ENCODE results near the gene HMCN2. TPM values are rescaled to one million over a fixed set of nuclear protein-coding genes. Genes with fewer than 3 reads are reported as not detected.

HMCN2 gene
- total and polyA plus RNA-seq, 2 donors (not counting 3 experiments of a cell fraction or from before 2014, with no cell fraction given) = 0.04 to 0.24 TPM

DNA sequence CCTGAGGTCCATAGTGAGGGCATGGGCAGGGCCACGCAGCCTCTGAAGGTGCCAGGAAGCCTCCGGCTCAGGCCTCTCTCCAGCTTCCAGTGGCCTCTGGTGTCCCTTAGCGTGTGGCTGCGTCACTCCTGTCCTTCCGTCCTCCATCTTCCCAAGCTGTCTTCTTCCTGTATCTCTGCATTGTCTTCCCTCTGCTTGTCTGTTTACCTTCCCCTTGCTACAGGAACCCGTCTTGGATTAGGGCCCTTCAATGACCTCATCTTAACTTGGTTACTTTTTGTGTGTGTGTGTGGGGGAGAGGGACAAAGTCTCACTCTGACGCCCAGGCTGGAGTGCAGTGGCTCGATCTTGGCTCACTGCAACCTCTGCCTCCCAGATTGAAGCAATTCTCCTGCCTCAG, 193.6 kb downstream of the HMCN2 start:
- H2AFZ ChIP-seq (ENCODE audit: low read depth, low read length) = no peak overlapping the region
- intact Hi-C loops (cut with micrococcal nuclease) = no loop called here
- no peaks in the 10 kb centered on the region for H4K20me1 ChIP-seq (replicated peaks; ENCODE audit: control insufficient read depth, extremely low read depth, insufficient read depth, low read length)
- no TSS peak for BruUV-seq (replicated peaks)
- H3K79me2 ChIP-seq (ENCODE audit: control insufficient read depth, insufficient read depth, low read length) = no peaks in the 10 kb centered on the region
- CTCF ChIA-PET = interaction anchor here (0.8 to 10.3 kb wide), 6 partner anchors 9 to 242 kb away, joined by 3 to 163 read pairs (median 12); no protein-coding TSS in a partner anchor
- H3K9me1 ChIP-seq (replicated peaks; ENCODE audit: control insufficient read depth, extremely low read depth, insufficient read depth, low read length) = no peaks in the 10 kb centered on the region
- no peak overlapping the region for H3K27ac ChIP-seq (ENCODE audit: insufficient read depth, low read depth, low read length)
- no peak overlapping the region for H3K4me2 ChIP-seq (ENCODE audit: insufficient read depth, low read length)
- H3K4me1 ChIP-seq (ENCODE audit: control insufficient read depth, extremely low read depth, insufficient read depth, low read length) = peaks cover under 1% of the 10 kb centered on the region
- TF ChIP-seq, protein P1, sequence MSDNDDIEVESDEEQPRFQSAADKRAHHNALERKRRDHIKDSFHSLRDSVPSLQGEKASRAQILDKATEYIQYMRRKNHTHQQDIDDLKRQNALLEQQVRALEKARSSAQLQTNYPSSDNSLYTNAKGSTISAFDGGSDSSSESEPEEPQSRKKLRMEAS (IDR thresholded peaks at IDR 0.05; ENCODE audit: insufficient read depth, insufficient read length) = no peak
- TF ChIP-seq EZH2 (IDR thresholded peaks at IDR 0.05; ENCODE audit: borderline replicate concordance, low read depth, low read length, severe bottlenecking) (no peak), JUN (IDR thresholded peaks at IDR 0.05; ENCODE audit: borderline replicate concordance, insufficient read depth, insufficient read length, low read depth) (no peak)
- no peaks in the 10 kb centered on the region for H3K9me3 ChIP-seq (replicated peaks; ENCODE audit: control insufficient read depth, insufficient read depth, low read length)
- no peak for DNase-seq (ENCODE audit: low read depth, low spot score)
- no peak for FAIRE-seq
- dilution Hi-C loops (cut with MboI; ENCODE audit: extremely low pct_ligation_motif_present, low sequenced_read_pairs) = no loop called here
- no peaks in the 10 kb centered on the region for H3K27me3 ChIP-seq (ENCODE audit: control insufficient read depth in 2 of 2, insufficient read depth in 2 of 2, low read length in 2 of 2)
- H3K4me3 ChIP-seq (replicated peaks in 1 of 3; ENCODE audit: insufficient read depth in 1 of 3, low read depth in 1 of 3, low read length in 3 of 3) = no peak overlapping the region
- POLR2A ChIA-PET = no interaction called here
- no peak overlapping the region for H3K9ac ChIP-seq (replicated peaks; ENCODE audit: extremely low read depth, insufficient read depth, low read length)
- H3K36me3 ChIP-seq (ENCODE audit: control insufficient read depth in 2 of 2, extremely low read depth in 1 of 2, insufficient read depth in 2 of 2, low read length in 2 of 2) = no peaks in the 10 kb centered on the region

- no peak overlapping the region for H3K9ac ChIP-seq (replicated peaks; ENCODE audit: extremely low read depth, insufficient read depth, low read length)
- no peaks in the 10 kb centered on the region for H4K20me1 ChIP-seq (replicated peaks; ENCODE audit: control insufficient read depth, extremely low read depth, insufficient read depth, low read length)
- intact Hi-C loops (cut with micrococcal nuclease) = no loop called here
- H3K27me3 ChIP-seq (ENCODE audit: control insufficient read depth in 2 of 2, insufficient read depth in 2 of 2, low read length in 2 of 2) = no peaks in the 10 kb centered on the region
- H3K4me1 ChIP-seq (ENCODE audit: control insufficient read depth, extremely low read depth, insufficient read depth, low read length) = no peaks in the 10 kb centered on the region
- no peaks in the 10 kb centered on the region for H3K36me3 ChIP-seq (ENCODE audit: control insufficient read depth in 2 of 2, extremely low read depth in 1 of 2, insufficient read depth in 2 of 2, low read length in 2 of 2)
- no peak for FAIRE-seq
- no peak overlapping the region for H3K4me2 ChIP-seq (ENCODE audit: insufficient read depth, low read length)
- H3K79me2 ChIP-seq (ENCODE audit: control insufficient read depth, insufficient read depth, low read length) = no peaks in the 10 kb centered on the region
- POLR2A ChIA-PET = no interaction called here
- no peak for DNase-seq (ENCODE audit: low read depth, low spot score)
- TF ChIP-seq JUN (IDR thresholded peaks at IDR 0.05; ENCODE audit: borderline replicate concordance, insufficient read depth, insufficient read length, low read depth) (no peak), POLR2AphosphoS5 (IDR thresholded peaks at IDR 0.05; ENCODE audit: insufficient read depth, low read depth, low read length) (no peak), FOS (IDR thresholded peaks at IDR 0.05; ENCODE audit: borderline replicate concordance, insufficient read depth, low read length) (no peak)
- no peaks in the 10 kb centered on the region for H3K9me1 ChIP-seq (replicated peaks; ENCODE audit: control insufficient read depth, extremely low read depth, insufficient read depth, low read length)
- no peak overlapping the region for H3K27ac ChIP-seq (ENCODE audit: insufficient read depth, low read depth, low read length)
- no peaks in the 10 kb centered on the region for H3K9me3 ChIP-seq (replicated peaks; ENCODE audit: control insufficient read depth, insufficient read depth, low read length)
- BruUV-seq (replicated peaks) = no TSS peak
- dilution Hi-C loops (cut with MboI; ENCODE audit: extremely low pct_ligation_motif_present, low sequenced_read_pairs) = no loop called here
- H2AFZ ChIP-seq (ENCODE audit: low read depth, low read length) = no peak overlapping the region
- CTCF ChIA-PET = interaction anchor here (0.8 to 10.3 kb wide), 10 partner anchors 8 to 241 kb away, joined by 3 to 163 read pairs (median 6); partner anchors contain the start of gene EXOSC2
- no peak overlapping the region for H3K4me3 ChIP-seq (replicated peaks in 1 of 3; ENCODE audit: insufficient read depth in 1 of 3, low read depth in 1 of 3, low read length in 3 of 3)
Observed at GRCh38 chr9:130459941-130460669, 194.5 kb downstream of the HMCN2 start.
